Adrenal gland (tissue), 12 donors: ENCODE results near the gene DRAM1. TPM values are rescaled to one million over a fixed set of nuclear protein-coding genes. Genes with fewer than 3 reads are reported as not detected.

Experiments used
- DNase-seq, 7 donors: peaks; one replicate each; pipeline ENCODE4 v3.0.0-alpha.2; 2019 to 2020
- H3K27ac ChIP-seq, 5 donors: fragments of 200-600 bp; sonication (generic) in 4 of 5; 1 replicate in 3 of 5; 2 replicates in 2 of 5; pipeline versions ENCODE4 v1.5.1 to v1.8.0; 2016 to 2020; ENCODE audit warnings: mild to moderate bottlenecking in 1 of 5
- H3K27me3 ChIP-seq: fragments of 200-600 bp; 2 replicates; pipeline ENCODE4 v1.8.0; 2021
- H3K36me3 ChIP-seq, 2 donors: fragments of 200-600 bp; replicated peaks in 1 of 2; 1 replicate in 1 of 2; 2 replicates in 1 of 2; pipeline versions ENCODE4 v1.5.1 to v1.8.0; 2018 to 2022
- H3K4me1 ChIP-seq, 2 donors: fragments of 200-600 bp; replicated peaks in 1 of 2; 1 replicate in 1 of 2; 2 replicates in 1 of 2; pipeline versions ENCODE4 v1.5.1 to v1.8.0; 2018 to 2021
- H3K4me3 ChIP-seq, 4 donors: fragments of 200-600 bp; sonication (generic) in 3 of 4; one replicate each; pipeline ENCODE4 v1.5.1; 2016 to 2018
- H3K9me3 ChIP-seq, 3 donors: fragments of 200-600 bp; sonication (generic) in 1 of 3; replicated peaks in 1 of 3; 1 replicate in 2 of 3; 2 replicates in 1 of 3; pipeline versions ENCODE4 v1.5.1 to v1.8.0; 2016 to 2021
- POLR2A ChIP-seq, 2 donors: fragments of 450-650 bp; IDR thresholded peaks; one replicate each; pipeline ENCODE4 v1.6.1; 2017; ENCODE audit warnings: antibody characterized with exemption in 2 of 2, mild to moderate bottlenecking in 2 of 2, moderate library complexity in 1 of 2
- WGBS, 4 donors: extraction: QIAGEN DNeasy Blood & Tissue Kit in 2 of 4; methylation state at CpG; one replicate each; pipeline versions ENCODE4 v1.1.5 to v1.1.7; 2013 to 2017; 5-methylcytosine and 5-hydroxymethylcytosine counted together
- intact Hi-C, 2 donors: fragments of 100-400 bp; cut with DNase I; formaldehyde crosslinking; loops; one replicate each; pipeline versions ENCODE4 v1.14.1 to v1.15.0; 2022 to 2023
- polyA plus RNA-seq, 3 donors: library from polyadenylated mRNA; stranded (reverse); fragments of 200-250 nt in 2 of 3; fragments of 350-450 nt in 1 of 3; fragmentation: Illumina TruSeq in 1 of 3; extraction: RNeasy Lipid Tissue Mini Kit (QIAGEN cat#74804) in 1 of 3; gene quantifications; one replicate each; pipeline ENCODE4 v1.2.3, GENCODE V29; 2013 to 2014
- total RNA-seq, 9 donors: library from RNA; depleted of rRNA in 4 of 9; stranded (reverse); fragments of >200 nt in 4 of 9; fragments of 120-200 nt in 1 of 9; fragmentation: NEBNext Ultra II Directional in 1 of 9; extraction: Animal tissue kit (Norgen Biotek cat#: 25700) in 1 of 9; gene quantifications; one replicate each; pipeline versions ENCODE4 v1.1.0 to v1.2.4, GENCODE V29; 2013 to 2023
- TF ChIP-seq, protein P1 (sequence below), 6 experiments: fragments of 450-650 bp in 4 of 6; fragments of 200-600 bp in 2 of 6; sonication (generic) in 1 of 6; IDR thresholded peaks; 1 replicate in 5 of 6; 2 replicates in 1 of 6; pipeline versions ENCODE4 v1.5.1 to v1.8.0; 2016 to 2021; ENCODE audit warnings: antibody characterized with exemption in 6 of 6, mild to moderate bottlenecking in 2 of 6, moderate library complexity in 1 of 6
- donor health status: healthy with polysubstance abuse.
- donor health status: Bipolar disorder and iron deficiency.
- donor health status: DM: yes; HTN: yes; CAD: no.
- donor health status: DM: no; HTN: no; CAD: no.
- donor health status: DM: no; HTN: no; CAD: no.
- donor health status: DM: yes; HTN: yes; CAD: no.

DRAM1 gene
- total and polyA plus RNA-seq, 12 donors, result 4.3 to 46.4 (median 29.0) TPM

DNA sequence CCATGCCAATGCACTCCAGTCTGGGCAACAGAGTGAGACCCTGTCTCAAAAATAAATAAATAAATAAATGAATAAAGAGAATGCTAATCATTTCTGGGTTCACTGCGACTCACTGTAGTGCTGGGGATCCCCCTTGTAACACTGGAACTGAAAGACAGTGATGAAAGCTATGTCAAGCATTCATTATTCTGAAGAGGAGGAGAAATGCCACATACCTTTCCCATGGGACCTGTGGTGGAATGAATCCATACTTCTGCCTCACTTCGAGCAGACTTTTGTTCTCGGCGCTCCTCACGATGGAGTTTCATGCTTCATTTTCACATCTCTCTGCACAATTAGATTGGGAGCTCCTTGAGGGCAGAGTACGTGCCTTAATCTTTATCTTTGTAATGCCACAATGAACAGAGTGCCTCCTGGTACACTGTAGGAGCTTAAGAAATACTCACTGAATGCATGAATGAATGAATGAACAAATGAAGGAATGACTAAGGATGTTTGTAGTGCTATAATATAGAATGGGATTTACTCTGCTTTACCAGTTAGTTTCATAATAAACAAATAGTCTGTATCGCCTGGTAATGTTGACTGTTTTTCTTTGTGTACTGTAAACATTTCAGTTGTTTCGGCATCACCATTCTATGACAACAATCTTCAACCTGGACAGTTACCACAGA, 45.8 kb downstream of the DRAM1 start:
- Histone ChIP-seq H3K4me1 (peaks cover 0 to 4% of the 10 kb centered on the region in 2 donors), H3K27ac (no peak overlapping the region), H3K27me3 (no peaks in the 10 kb centered on the region), H3K4me3 (no peak overlapping the region), H3K36me3 (peaks cover 0 to 7% of the 10 kb centered on the region in 2 donors), H3K9me3 (no peaks in the 10 kb centered on the region)
- DNase-seq, result no peak
- intact Hi-C loops, result no loop called here
- TF ChIP-seq, protein P1, sequence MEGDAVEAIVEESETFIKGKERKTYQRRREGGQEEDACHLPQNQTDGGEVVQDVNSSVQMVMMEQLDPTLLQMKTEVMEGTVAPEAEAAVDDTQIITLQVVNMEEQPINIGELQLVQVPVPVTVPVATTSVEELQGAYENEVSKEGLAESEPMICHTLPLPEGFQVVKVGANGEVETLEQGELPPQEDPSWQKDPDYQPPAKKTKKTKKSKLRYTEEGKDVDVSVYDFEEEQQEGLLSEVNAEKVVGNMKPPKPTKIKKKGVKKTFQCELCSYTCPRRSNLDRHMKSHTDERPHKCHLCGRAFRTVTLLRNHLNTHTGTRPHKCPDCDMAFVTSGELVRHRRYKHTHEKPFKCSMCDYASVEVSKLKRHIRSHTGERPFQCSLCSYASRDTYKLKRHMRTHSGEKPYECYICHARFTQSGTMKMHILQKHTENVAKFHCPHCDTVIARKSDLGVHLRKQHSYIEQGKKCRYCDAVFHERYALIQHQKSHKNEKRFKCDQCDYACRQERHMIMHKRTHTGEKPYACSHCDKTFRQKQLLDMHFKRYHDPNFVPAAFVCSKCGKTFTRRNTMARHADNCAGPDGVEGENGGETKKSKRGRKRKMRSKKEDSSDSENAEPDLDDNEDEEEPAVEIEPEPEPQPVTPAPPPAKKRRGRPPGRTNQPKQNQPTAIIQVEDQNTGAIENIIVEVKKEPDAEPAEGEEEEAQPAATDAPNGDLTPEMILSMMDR (IDR thresholded peaks at IDR 0.05), result no peak
- TF ChIP-seq POLR2A (IDR thresholded peaks at IDR 0.05), result no peak
- 92 to 96% (median 96%) methylated on average over 8 of the region's 8 CpGs for WGBS, 4 donors

DNA sequence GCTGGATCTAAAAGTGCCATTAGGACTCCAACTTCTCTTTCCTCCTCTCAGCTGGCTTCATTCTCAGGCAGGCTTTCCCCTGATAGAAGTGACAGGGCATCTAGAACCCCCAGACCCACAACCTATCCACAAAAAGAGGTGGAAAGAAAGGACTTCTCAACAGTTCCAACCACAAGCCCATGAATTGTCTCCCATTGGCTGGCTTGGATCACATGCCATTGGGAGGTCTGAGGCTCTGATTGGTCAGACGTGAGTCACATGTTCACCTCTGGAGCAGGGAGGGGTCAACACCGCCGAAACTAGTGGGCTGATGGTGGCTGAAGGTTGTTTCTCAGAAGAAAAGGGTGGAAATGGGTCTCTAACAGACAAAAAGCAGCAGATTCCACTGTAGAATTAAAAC, 47.2 kb downstream of the DRAM1 start:
- WGBS, 4 donors, result 79 to 96% (median 92%) methylated on average over 3 of the region's 3 CpGs
- TF ChIP-seq POLR2A (IDR thresholded peaks at IDR 0.05), result no peak
- TF ChIP-seq, protein P1 (IDR thresholded peaks at IDR 0.05), result no peak
- Histone ChIP-seq H3K36me3 (peaks cover 0 to 7% of the 10 kb centered on the region in 2 donors), H3K27ac (no peak overlapping the region), H3K4me1 (peaks cover 0 to 4% of the 10 kb centered on the region in 2 donors), H3K9me3 (no peaks in the 10 kb centered on the region), H3K4me3 (no peak overlapping the region), H3K27me3 (no peaks in the 10 kb centered on the region)
- no peak for DNase-seq
- intact Hi-C loops, result no loop called here

DNA sequence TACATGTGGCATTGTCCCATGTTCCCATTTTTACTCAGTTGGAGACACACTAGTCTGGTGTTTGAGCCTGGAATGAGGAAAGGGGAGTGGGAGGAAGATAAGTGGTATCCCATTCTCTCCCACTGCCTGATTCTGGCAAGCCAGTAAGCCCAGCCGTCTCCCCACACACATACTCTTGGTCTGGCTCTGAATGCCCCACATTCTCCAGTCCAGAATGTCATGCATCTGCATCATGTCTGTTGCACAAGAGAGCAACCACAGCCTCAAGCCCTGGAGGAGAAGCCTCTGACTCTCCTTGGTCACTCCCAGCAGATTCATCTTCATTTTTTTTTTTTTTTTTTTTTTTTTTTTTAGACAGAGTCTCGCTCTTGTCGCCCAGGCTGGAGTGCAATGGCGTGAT, 48.0 kb downstream of the DRAM1 start:
- TF ChIP-seq, protein P1 (IDR thresholded peaks at IDR 0.05), result no peak
- TF ChIP-seq POLR2A (IDR thresholded peaks at IDR 0.05), result no peak
- 67 to 76% (median 74%) methylated on average over 4 of the region's 4 CpGs for WGBS, 4 donors
- no peak overlapping the region for H3K4me3 ChIP-seq
- DNase-seq, result peak in 5 of 7 donors; percentile 33 to 65 (median 62)
- H3K4me1 ChIP-seq, result peaks cover 0 to 4% of the 10 kb centered on the region in 2 donors
- no peaks in the 10 kb centered on the region for H3K9me3 ChIP-seq
- intact Hi-C loops, result no loop called here
- peak overlapping the region in 1 of 5 donors; percentile 20 for H3K27ac ChIP-seq
- H3K27me3 ChIP-seq, result no peaks in the 10 kb centered on the region
- peaks cover 0 to 7% of the 10 kb centered on the region in 2 donors for H3K36me3 ChIP-seq

DNA sequence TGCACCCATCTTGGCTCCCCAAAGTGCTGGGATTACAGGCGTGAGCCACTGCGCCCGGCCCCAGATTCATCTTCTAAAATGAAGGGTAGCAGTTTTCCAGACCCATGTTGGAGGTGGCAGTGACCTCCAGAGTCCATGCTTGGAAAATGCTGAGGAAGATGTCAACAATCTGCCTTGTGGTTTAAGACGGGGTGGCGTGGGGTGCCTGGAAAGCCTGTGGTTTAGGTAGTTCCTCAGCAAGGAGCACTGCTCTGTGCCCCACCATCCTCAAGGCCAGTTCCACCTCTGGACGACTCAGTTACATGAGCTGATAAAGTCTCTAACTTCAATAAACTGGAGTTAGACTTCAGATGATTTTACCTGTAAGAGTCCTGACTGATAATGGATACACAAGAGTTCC, 48.6 kb downstream of the DRAM1 start:
- Histone ChIP-seq H3K9me3 (no peaks in the 10 kb centered on the region), H3K4me3 (no peak overlapping the region), H3K27me3 (no peaks in the 10 kb centered on the region), H3K36me3 (peaks cover 0 to 7% of the 10 kb centered on the region in 2 donors), H3K27ac (peak overlapping the region in 1 of 5 donors; percentile 20), H3K4me1 (peaks cover 0 to 4% of the 10 kb centered on the region in 2 donors)
- DNase-seq, result peak in 1 of 7 donors; percentile 5
- 69 to 81% (median 77%) methylated on average over 4 to 6 of the region's 6 CpGs for WGBS, 4 donors
- intact Hi-C loops, result no loop called here
- no peak for TF ChIP-seq POLR2A (IDR thresholded peaks at IDR 0.05)
- TF ChIP-seq, protein P1 (IDR thresholded peaks at IDR 0.05), result no peak
